ENCODE data around the gene ZNF366.

ZNF366 gene

GRCh38 chr5:72477644-72478043, 29.6 kb downstream of the ZNF366 start:
- CTCF ChIA-PET, result interaction anchor here (1.3 kb wide), 1 partner anchor 12 kb away, joined by 4 read pairs; no protein-coding TSS in a partner anchor

GRCh38 chr5:72477176-72477575, 30.0 kb downstream of the ZNF366 start:
- H3K4me3 ChIP-seq (ENCODE audit: low read depth, low read length), result no peak overlapping the region
- POLR2A ChIA-PET, result no interaction called here
- no peak for TF ChIP-seq CTCF (IDR thresholded peaks at IDR 0.05; ENCODE audit: insufficient read depth, low read length, missing control alignments)
- no peak for DNase-seq (ENCODE audit: low read depth, low spot score)
- CTCF ChIA-PET, result interaction anchor here (1.3 kb wide), 1 partner anchor 13 kb away, joined by 4 read pairs; no protein-coding TSS in a partner anchor

More at GRCh38 chr5:72477644-72478043, 29.6 kb downstream of the ZNF366 start:
- DNase-seq (ENCODE audit: low read depth, low spot score), result no peak
- TF ChIP-seq CTCF (IDR thresholded peaks at IDR 0.05; ENCODE audit: insufficient read depth, low read length, missing control alignments), result no peak
- POLR2A ChIA-PET, result no interaction called here
- no peak overlapping the region for H3K4me3 ChIP-seq (ENCODE audit: low read depth, low read length)

- H3K4me3 ChIP-seq (ENCODE audit: low read depth, low read length), result no peak overlapping the region
- DNase-seq (ENCODE audit: low read depth, low spot score), result no peak
- ChIA-PET CTCF (interaction anchor here (1.3 kb wide), 1 partner anchor 13 kb away, joined by 4 read pairs; no protein-coding TSS in a partner anchor), POLR2A (no interaction called here)
- TF ChIP-seq CTCF (IDR thresholded peaks at IDR 0.05; ENCODE audit: insufficient read depth, low read length, missing control alignments), result no peak
Observed at GRCh38 chr5:72476721-72477120, 30.5 kb downstream of the ZNF366 start.

- POLR2A ChIA-PET, result no interaction called here
- H3K4me3 ChIP-seq (ENCODE audit: low read depth, low read length), result no peak overlapping the region
- DNase-seq (ENCODE audit: low read depth, low spot score), result no peak
- CTCF ChIA-PET, result no interaction called here
- no peak for TF ChIP-seq CTCF (IDR thresholded peaks at IDR 0.05; ENCODE audit: insufficient read depth, low read length, missing control alignments)
Observed at GRCh38 chr5:72476275-72476674, 30.9 kb downstream of the ZNF366 start.

GRCh38 chr5:72474516-72474915, 32.7 kb downstream of the ZNF366 start:
- CTCF ChIA-PET, result interaction anchor here (1.3 kb wide), 1 partner anchor 12 kb away, joined by 4 read pairs; no protein-coding TSS in a partner anchor
- no peak for TF ChIP-seq CTCF (IDR thresholded peaks at IDR 0.05; ENCODE audit: insufficient read depth, low read length, missing control alignments)
- POLR2A ChIA-PET, result no interaction called here
- no peak overlapping the region for H3K4me3 ChIP-seq (ENCODE audit: low read depth, low read length)
- DNase-seq (ENCODE audit: low read depth, low spot score), result no peak

GRCh38 chr5:72474046-72474500, 33.1 kb downstream of the ZNF366 start:
- POLR2A ChIA-PET, result no interaction called here
- CTCF ChIA-PET, result no interaction called here
- no peak overlapping the region for H3K4me3 ChIP-seq (ENCODE audit: low read depth, low read length)
- no peak for TF ChIP-seq CTCF (IDR thresholded peaks at IDR 0.05; ENCODE audit: insufficient read depth, low read length, missing control alignments)
- no peak for DNase-seq (ENCODE audit: low read depth, low spot score)

Measured in AG04449 (cell line).